GM18951 (cell line): ENCODE data around the gene SFT2D3.

ENCODE experiments used
- POLR2A ChIP-seq: IDR thresholded peaks from 4 replicates; pipeline ENCODE4 v1.6.1; 2011; ENCODE audit warnings: mild to moderate bottlenecking; ENCODE audit not compliant: insufficient read length, insufficient read depth; ENCODE audit errors: extremely low read depth
- in situ Hi-C: fragments of 300-500 bp; cut with MboI; formaldehyde crosslinking; loops from one replicate; pipeline ENCODE4 v1.12.0; 2022; ENCODE audit warnings: low sequenced_read_pairs, mixed read lengths, inconsistent platforms; ENCODE audit not compliant: unreplicated experiment

SFT2D3 gene

DNA sequence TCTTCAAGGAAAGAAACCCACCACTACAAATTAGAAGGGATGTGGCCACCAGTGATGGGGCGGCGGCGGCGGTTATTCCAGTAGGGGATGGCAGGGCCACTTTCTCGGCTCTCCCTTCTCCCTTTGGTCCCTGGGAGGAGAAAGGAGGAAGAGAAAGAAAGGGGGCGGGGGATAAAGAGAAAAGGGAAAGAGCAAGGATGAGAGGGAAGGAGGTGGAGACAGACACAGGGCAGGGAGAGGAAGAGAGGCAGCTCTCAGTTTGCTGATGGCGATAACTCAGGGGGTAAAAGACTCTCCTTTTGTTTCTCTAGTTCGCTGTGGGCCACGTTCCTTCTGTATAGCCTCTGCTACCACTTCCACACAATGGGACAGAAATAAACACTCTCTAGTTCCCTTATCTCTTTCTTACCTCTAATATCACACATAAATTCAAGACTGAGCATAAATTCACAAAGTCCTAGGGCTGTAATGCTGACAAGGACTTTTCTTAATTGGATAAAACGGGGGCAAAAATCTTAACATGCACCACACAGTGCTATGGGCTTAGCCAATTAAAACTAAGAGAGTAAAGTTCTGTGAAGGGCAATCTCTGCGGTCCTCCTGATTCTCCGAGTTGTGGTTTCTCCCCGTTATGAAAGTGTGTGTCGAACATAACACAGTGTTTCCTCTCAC, 14.6 kb downstream of the SFT2D3 start:
- in situ Hi-C loops = no loop called here
- no peak for TF ChIP-seq POLR2A

DNA sequence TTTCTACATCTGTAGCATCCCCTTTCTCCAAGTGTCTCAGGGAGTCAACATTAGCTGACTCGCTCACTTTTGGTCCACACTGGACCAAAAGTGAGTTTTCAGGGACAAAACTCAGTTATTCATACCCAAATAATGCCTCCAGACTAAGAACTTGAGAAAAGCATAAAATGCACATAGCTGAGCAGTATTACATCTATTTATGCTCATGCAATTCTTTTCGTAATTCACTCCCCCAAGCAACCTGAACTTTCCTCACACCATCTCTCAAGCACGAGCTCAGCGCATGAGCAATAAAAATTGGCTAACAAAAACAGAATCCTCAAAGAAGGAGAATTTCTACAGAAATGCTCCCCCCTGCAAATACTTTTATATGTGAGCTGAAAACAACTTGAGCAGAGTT, 17.0 kb downstream of the SFT2D3 start:
- TF ChIP-seq POLR2A = no peak
- in situ Hi-C loops = no loop called here

DNA sequence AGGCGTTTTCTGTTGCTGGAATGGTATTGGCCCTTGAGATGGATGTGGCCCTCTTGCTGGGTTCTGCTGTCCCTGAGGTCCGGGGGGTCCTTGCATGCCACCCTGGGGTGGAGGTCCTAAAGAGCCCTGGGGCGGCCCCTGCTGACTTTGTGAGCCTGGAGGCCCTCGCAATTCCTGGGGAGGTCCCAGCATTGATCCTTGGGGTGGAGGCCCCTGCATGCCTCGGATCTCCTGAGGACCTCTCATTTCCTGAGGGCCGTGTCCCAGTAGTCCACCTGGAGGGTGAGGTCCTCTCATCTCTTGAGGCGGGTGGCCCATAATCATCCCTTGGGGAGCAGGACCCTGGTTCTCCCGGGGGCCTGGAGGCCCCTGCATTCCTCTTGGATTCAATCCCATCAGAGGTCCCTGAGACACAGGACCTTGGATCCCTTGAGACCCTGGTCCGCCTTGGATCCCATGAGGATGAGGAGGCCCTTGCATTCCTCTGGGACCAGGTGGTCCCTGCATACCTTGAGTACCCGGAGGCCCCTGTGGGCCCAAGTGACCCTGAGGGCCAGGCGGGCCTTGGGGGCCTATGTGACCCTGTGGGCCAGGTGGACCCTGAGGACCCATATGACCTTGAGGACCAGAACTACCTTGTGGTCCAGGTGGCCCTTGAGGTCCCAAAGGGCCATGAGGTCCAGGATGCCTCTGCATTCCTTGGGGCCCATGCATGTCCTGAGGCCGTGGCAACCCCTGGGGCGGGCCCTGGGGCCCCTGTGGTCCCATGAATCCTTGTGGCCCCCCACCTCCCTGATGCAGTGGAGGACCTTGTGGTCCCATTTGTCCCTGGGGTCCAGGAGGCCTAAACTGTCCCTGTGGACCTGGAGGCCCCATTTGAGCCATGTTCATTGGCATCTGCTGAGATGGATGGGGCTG, 18.3 kb downstream of the SFT2D3 start:
- TF ChIP-seq POLR2A = no peak
- in situ Hi-C loops = no loop called here

DNA sequence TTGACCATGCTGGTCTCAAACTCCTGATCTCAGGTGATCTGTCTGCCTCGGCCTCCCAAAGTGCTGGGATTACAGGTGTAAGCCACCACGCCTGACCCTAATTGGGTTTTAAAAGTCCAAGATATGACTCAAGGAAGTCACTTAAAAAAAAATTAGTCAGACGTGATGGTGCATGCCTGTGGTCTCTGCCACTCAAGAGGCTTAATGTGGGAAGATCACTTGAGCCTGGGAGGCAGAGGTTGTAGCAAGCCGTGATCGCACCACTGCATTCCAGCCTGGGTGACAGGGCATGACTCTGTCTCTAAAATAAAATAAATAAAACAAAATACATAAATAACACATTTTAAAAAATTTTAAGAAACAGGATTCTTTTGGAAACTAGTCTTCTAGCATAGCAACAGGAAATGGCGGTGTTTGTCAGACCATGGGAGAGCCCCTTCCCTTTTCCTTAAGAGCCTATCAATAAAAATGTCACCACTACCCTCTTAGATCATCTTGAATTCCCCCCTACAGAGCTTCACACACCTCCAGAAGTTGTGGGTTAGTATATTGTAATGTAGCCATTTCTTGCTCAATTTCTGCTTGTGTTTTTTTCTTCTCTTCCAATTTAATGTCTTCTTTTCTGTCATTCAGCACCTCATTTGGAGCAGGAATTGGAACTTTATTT, 20.1 kb downstream of the SFT2D3 start:
- TF ChIP-seq POLR2A = no peak
- in situ Hi-C loops = no loop called here

DNA sequence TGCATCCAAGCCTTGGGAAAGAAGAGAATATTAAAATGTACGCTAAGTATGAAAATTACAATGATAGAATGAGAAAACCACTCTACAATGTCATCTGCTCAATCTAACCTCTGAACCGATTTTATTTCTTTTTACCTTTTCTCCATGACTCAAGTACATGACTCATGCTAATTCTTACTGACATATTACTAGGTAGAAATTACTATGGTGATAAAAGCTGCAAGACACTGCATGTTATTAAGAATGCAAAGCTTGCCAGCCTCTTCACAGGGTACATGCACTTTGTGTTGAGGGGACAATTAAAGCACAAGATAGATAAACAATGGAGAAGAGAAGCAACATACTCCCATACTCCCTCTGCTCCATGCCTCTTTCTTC, 20.7 kb downstream of the SFT2D3 start:
- TF ChIP-seq POLR2A = no peak
- in situ Hi-C loops = no loop called here

DNA sequence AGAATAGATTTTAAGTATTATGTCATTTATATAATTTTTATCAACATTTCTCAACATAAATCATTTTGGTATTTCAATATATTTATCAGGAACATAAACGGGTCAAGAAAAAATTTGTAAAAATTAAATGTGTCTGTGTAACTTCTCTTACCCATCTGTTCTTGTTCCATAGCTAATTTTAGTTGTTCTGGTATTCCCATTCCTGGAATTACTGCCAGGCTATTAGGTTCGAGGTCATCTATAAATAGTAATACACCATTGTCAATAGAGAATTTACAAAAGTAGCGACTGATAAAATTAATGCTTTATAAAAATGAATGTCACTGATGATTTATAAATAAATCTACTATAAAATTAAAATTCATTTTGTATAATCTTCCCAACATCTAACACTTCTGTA, 21.5 kb downstream of the SFT2D3 start:
- in situ Hi-C loops = no loop called here
- no peak for TF ChIP-seq POLR2A

DNA sequence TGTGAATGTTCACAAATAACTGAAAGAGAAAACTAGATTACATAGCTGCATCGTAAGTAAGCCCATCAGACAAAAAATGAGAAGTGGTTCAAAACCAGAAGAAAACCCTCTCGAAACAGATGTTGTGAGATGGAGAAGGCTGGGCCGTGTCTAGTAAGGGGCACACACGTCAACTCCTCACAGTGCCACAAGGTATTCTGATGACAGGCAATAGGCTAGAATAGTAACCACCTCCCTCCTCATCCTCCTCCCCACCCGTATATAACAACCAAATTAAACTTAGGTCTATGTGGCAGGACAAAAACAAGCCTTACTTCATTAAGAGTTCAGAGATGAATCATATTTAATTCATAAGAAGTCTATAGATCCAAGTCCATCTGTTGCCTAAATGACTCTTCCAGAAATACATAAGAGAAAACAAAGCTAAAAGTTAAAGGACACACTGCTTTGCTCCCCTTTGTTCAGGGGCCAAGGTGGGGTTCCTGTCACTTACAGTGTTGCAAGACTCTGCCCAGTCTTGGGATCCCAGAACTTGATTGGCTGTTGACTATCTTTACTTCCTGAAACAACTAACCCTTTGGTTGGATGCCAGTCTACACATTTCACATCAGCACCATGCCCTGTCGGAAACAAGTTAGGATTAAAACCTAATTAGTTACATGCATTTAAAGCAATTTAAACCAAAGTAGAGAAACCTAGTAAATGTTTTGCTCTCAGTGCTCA, 25.0 kb downstream of the SFT2D3 start:
- in situ Hi-C loops = no loop called here
- no peak for TF ChIP-seq POLR2A

DNA sequence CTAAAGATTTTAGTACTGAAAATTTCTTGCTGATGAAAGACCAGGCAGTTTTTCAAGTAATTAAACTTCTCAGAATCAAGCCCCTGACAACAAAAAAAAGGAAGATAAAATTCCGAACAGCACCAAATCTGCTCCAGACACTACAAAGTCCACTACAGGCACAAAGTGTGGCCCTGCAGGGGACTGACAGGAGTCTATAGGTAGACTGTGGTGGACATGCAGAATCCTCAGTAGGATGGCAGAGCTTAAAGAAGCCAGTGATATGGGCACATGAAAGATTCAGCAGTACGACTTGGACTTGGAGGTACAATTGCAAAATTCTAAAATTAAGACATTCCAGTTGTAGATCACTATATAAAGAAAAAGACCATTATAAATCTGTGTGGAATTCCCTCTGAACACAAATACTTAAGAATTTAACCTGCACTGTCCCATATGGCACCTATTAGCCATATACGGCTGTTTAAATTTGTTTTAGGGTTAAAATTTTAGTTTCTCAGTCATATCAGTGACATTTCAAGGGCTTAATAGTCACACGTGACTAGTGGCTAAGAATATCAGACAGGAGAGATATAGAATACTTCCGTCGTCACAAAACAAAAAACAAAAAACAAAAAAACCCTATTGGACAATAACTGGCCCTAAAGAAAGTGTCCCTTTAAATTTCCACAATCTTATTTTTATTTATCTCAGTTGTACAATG, 32.0 kb downstream of the SFT2D3 start:
- in situ Hi-C loops = no loop called here
- no peak for TF ChIP-seq POLR2A

DNA sequence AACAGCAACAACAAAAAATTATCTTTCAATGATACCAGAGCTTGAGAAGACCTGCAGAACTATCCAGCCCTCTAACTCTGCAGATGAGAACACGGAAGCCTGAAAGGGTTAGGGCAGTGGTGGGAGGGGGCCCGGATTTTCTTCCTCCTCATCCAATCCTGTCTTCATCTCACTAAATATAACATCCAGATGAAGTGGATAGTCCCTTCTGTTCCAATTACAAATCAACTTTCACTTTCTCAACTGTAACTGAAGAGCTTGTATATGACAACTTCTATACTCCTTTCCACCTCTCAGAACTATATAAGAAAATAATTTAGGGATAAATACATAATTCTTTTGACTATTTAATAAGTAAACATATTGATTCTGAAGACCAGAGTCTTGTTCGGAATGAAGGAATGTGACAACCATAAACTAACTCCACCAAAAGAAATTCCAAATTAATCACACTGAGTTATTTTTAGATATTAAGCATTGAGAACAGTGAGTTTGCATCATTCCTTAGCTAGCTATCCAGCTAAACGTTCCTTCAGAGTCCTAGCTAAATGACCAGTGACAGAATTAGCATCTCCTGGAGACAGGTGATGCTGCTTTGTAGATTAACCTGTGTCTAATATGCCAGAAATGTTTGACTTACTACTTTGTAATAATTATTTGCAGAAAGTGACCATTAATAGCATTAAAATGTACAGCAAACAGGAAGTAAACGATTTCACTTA, 32.7 kb downstream of the SFT2D3 start:
- in situ Hi-C loops = no loop called here
- TF ChIP-seq POLR2A = no peak

DNA sequence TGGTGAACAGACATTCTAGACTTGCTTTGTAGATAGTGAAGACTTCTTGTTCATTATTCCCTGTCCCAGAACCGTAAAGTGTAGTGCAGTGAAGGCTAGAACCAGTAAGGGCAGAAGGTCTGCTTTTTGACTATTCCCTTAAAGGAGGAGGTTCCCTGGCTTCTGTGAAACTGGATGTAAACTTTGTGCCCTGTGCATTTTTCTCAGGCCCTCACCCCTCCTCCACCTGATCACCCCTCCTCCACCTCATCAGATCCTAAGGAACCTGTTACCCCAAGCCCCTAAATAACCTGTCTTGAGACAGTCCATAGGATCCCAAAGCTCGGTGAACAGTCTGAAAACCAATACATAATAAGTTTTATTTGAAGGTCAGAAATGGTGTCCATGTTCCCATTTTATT, 33.7 kb downstream of the SFT2D3 start:
- in situ Hi-C loops = no loop called here
- TF ChIP-seq POLR2A = no peak

DNA sequence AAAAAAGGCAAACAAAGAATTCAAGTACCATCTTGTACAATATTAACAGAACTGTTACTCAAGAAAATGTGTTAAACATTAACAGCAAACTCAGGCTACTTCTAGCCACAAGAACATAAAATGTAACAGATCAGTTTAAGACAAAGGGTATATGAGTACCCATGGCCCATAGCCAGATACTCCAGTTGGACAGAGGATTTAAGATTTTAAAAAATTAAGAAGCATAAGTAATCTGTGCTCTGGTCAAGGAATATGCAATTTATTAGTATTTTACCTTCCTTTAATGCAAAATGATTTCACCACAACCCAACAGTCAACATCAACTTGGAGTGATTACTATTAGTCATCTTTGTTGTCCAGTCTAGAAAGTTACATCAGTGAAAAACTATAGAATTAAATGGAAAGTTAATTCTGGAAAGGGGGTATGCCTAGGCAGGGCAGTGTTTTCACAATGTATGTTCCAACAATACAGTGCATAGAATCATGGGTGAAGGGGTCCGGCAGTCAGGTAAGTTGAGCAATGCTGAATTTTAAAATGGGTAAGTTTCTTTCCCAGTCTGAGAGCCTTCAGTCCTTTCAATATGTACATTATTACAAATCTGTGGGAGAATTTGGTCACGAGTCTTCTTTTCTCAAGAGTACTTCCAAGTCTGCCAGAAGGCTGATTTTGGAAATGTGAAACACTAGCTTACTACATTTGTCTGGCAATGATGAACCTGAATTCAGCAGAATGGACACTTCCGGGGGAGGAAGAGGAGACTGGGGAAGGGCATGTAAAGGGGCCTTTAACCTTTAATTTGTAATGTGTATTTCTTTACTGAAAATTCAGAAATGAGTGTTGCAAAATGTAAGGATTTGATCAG, 34.5 kb downstream of the SFT2D3 start:
- TF ChIP-seq POLR2A = no peak
- in situ Hi-C loops = no loop called here
